ENCODE measurements around the gene SHC3. TPM values are rescaled to one million over a fixed set of nuclear protein-coding genes. Genes with fewer than 3 reads are reported as not detected.

The SHC3 gene
- total RNA-seq, 1 experiment from 2014 or later: 0.66 TPM

DNA sequence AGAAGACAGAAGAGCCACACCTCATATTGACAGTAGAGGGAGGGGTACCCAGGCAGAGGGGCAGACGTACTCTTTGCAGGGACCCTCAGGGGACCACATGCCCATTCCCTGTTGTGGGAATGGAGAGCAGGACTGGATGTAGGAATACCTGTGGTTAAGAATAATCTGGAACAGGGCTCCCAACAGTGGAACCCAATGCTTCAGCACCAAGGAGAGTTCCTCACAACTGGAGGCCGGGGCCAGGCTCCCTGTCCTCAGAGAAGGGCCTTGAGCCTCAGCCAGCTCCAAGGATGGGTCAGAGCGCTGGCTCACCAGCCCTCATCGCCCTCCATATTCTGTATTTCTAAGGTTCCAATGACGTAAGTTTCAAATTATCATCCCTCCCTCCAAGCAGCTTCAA, 7.4 kb upstream of the SHC3 start:
- ChIA-PET POLR2A (ENCODE audit: unreplicated experiment) (no interaction called here), CTCF (no interaction called here)
- Histone ChIP-seq H2AFZ (ENCODE audit: low read length) (no peak overlapping the region), H3K4me2 (ENCODE audit: low read length) (no peak overlapping the region), H3K4me1 (ENCODE audit: insufficient read depth, low read length) (no peaks in the 10 kb centered on the region), H3K27ac (ENCODE audit: low read length) (no peak overlapping the region), H4K20me1 (ENCODE audit: low read length) (no peaks in the 10 kb centered on the region), H3K9me2 (replicated peaks; ENCODE audit: low read length) (no peaks in the 10 kb centered on the region), H3K9ac (ENCODE audit: low read length) (no peak overlapping the region), H3F3A (ENCODE audit: low read length, unreplicated experiment) (no peaks in the 10 kb centered on the region), H3K36me3 (ENCODE audit: low read depth, low read length) (no peaks in the 10 kb centered on the region), H3K79me2 (ENCODE audit: low read length) (no peaks in the 10 kb centered on the region), H3K4me3 (ENCODE audit: low read length) (no peak overlapping the region), H3K9me3 (ENCODE audit: low read length) (no peaks in the 10 kb centered on the region), H3K27me3 (ENCODE audit: low read length) (no peaks in the 10 kb centered on the region)
- no peak for ATAC-seq
- DNase-seq: peak; percentile 11
- intact Hi-C loops (cut with micrococcal nuclease): no loop called here
- no peak for TF ChIP-seq EZH2phosphoT487 (IDR thresholded peaks at IDR 0.05; ENCODE audit: borderline replicate concordance, low read length)
- TF ChIP-seq, protein P1, sequence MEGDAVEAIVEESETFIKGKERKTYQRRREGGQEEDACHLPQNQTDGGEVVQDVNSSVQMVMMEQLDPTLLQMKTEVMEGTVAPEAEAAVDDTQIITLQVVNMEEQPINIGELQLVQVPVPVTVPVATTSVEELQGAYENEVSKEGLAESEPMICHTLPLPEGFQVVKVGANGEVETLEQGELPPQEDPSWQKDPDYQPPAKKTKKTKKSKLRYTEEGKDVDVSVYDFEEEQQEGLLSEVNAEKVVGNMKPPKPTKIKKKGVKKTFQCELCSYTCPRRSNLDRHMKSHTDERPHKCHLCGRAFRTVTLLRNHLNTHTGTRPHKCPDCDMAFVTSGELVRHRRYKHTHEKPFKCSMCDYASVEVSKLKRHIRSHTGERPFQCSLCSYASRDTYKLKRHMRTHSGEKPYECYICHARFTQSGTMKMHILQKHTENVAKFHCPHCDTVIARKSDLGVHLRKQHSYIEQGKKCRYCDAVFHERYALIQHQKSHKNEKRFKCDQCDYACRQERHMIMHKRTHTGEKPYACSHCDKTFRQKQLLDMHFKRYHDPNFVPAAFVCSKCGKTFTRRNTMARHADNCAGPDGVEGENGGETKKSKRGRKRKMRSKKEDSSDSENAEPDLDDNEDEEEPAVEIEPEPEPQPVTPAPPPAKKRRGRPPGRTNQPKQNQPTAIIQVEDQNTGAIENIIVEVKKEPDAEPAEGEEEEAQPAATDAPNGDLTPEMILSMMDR (conservative IDR thresholded peaks at IDR 0.05; ENCODE audit: low read depth, low read length): no peak
- TF ChIP-seq EZH2 (IDR thresholded peaks at IDR 0.05; ENCODE audit: low read length, unreplicated experiment): no peak
- BruUV-seq (replicated peaks): no TSS peak

DNA sequence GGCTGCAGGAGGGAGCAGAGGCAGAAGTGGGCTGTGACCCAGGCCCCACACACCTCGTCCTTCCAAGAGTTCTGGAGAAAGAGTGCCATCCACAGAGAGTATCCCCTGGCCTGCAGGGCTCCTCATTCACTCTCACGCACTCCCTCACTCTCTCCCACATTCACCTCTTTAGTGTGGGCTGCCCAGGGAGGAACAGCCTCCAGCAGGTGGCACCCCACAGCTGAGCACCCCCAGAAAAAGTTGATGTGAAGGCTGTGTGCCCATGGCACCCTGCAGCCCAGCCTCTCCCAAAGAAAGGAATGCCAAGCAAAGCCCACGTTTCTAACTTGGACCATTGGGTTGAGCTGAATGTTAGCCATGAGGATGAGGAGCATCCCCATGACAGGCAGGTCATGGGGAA, 4.5 kb upstream of the SHC3 start:
- H2AFZ ChIP-seq (ENCODE audit: low read length): no peak overlapping the region
- POLR2A ChIA-PET (ENCODE audit: unreplicated experiment): no interaction called here
- H3K27me3 ChIP-seq (ENCODE audit: low read length): no peaks in the 10 kb centered on the region
- H3K9ac ChIP-seq (ENCODE audit: low read length): no peak overlapping the region
- H3K4me1 ChIP-seq (ENCODE audit: insufficient read depth, low read length): peaks cover 17% of the 10 kb centered on the region
- BruUV-seq (replicated peaks): no TSS peak
- TF ChIP-seq, protein P1 (conservative IDR thresholded peaks at IDR 0.05; ENCODE audit: low read depth, low read length): no peak
- TF ChIP-seq EZH2 (IDR thresholded peaks at IDR 0.05; ENCODE audit: low read length, unreplicated experiment) (no peak), EZH2phosphoT487 (IDR thresholded peaks at IDR 0.05; ENCODE audit: borderline replicate concordance, low read length) (no peak)
- intact Hi-C loops (cut with micrococcal nuclease): no loop called here
- no peaks in the 10 kb centered on the region for H3F3A ChIP-seq (ENCODE audit: low read length, unreplicated experiment)
- no peak overlapping the region for H3K4me3 ChIP-seq (ENCODE audit: low read length)
- no peaks in the 10 kb centered on the region for H4K20me1 ChIP-seq (ENCODE audit: low read length)
- H3K4me2 ChIP-seq (ENCODE audit: low read length): no peak overlapping the region
- CTCF ChIA-PET: no interaction called here
- no peaks in the 10 kb centered on the region for H3K79me2 ChIP-seq (ENCODE audit: low read length)
- no peaks in the 10 kb centered on the region for H3K9me3 ChIP-seq (ENCODE audit: low read length)
- H3K27ac ChIP-seq (ENCODE audit: low read length): no peak overlapping the region
- ATAC-seq (no peak), DNase-seq (no peak)
- H3K9me2 ChIP-seq (replicated peaks; ENCODE audit: low read length): no peaks in the 10 kb centered on the region
- H3K36me3 ChIP-seq (ENCODE audit: low read depth, low read length): no peaks in the 10 kb centered on the region

DNA sequence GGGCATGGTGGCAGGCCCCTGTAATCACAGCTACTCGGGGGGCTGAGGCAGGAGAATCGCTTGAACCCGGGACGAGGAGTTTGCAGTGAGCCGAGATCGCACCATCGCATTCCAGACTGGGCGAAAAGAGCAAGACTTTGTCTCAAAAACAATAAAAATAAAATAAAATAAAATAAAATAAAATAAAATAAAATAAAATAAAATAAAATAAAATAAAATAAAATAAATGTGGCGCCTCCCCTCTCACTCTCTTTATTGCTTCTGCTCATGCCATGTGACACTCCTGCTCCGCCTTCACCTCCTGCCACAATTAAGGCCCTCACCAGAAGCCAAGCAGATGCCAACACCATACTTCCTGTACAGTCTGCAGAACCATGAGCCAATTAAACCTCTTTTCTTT, 3.8 kb upstream of the SHC3 start:
- DNase-seq (no peak), ATAC-seq (no peak)
- H3K27ac ChIP-seq (ENCODE audit: low read length): no peak overlapping the region
- no peaks in the 10 kb centered on the region for H3K36me3 ChIP-seq (ENCODE audit: low read depth, low read length)
- CTCF ChIA-PET: no interaction called here
- H3K4me3 ChIP-seq (ENCODE audit: low read length): no peak overlapping the region
- no peaks in the 10 kb centered on the region for H3K27me3 ChIP-seq (ENCODE audit: low read length)
- no peak overlapping the region for H3K9ac ChIP-seq (ENCODE audit: low read length)
- TF ChIP-seq EZH2phosphoT487 (IDR thresholded peaks at IDR 0.05; ENCODE audit: borderline replicate concordance, low read length) (no peak), EZH2 (IDR thresholded peaks at IDR 0.05; ENCODE audit: low read length, unreplicated experiment) (no peak)
- TF ChIP-seq, protein P1 (conservative IDR thresholded peaks at IDR 0.05; ENCODE audit: low read depth, low read length): no peak
- POLR2A ChIA-PET (ENCODE audit: unreplicated experiment): no interaction called here
- intact Hi-C loops (cut with micrococcal nuclease): no loop called here
- no TSS peak for BruUV-seq (replicated peaks)
- H3K9me2 ChIP-seq (replicated peaks; ENCODE audit: low read length): no peaks in the 10 kb centered on the region
- no peaks in the 10 kb centered on the region for H3K9me3 ChIP-seq (ENCODE audit: low read length)
- no peaks in the 10 kb centered on the region for H3K79me2 ChIP-seq (ENCODE audit: low read length)
- H3K4me1 ChIP-seq (ENCODE audit: insufficient read depth, low read length): peaks cover 17% of the 10 kb centered on the region
- H3F3A ChIP-seq (ENCODE audit: low read length, unreplicated experiment): no peaks in the 10 kb centered on the region
- no peak overlapping the region for H2AFZ ChIP-seq (ENCODE audit: low read length)
- no peak overlapping the region for H3K4me2 ChIP-seq (ENCODE audit: low read length)
- no peaks in the 10 kb centered on the region for H4K20me1 ChIP-seq (ENCODE audit: low read length)
